GM12873 (cell line): ENCODE measurements around the gene RPL23.

ENCODE experiments used
- CTCF ChIP-seq: IDR thresholded peaks from 2 replicates; pipeline ENCODE4 v1.5.1; 2012; ENCODE audit warnings: low read depth, mild to moderate bottlenecking, moderate library complexity, low read length, control low read depth; ENCODE audit not compliant: insufficient read depth; ENCODE audit errors: missing control alignments

The RPL23 gene

DNA sequence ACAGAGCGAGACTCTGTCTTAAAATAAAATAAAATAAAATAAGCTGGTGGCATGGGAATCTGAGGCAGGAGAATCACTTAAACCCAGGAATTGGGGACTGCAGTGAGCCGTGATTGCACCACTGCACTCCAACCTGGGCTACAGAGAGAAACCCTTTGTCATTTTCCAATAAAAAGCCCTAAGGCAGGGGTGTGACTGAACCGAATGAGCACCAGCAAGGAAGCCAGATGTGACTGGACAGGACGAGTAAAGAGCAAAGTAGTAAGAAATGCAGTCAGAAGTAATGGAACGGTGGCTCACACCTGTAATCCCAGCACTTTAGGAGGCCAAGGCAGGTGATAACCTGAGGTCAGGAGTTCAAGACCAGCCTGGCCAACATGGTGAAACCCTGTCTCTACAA, 3.8 kb upstream of the RPL23 start:
- TF ChIP-seq CTCF = no peak

DNA sequence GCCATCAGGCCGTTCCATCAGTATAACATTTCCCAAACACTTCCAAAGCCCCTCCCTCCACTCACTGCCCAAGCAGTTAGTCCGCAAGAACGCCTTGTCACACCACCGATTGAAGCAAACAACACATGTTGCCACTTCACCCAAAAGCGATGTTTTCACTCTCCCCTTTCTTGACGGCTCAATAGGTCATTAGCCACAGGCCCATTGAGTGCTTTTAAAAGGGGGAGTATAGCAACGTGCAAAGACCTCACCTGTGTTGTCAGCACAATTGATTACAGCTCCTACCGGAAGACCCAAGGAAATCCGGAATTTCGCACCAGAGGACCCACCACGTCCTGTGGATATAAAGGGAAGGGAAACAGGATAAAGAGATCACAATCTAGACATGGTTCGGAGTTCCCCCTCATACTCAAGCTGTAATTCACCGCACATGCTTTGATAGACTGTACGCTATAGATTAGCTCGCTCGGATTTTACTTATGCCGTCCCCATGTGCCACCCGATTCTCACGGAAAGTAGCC, 690 bp downstream of the RPL23 start:
- no peak for TF ChIP-seq CTCF

GRCh38 chr17:38851434-38851833, 2.1 kb downstream of the RPL23 start:
- no peak for TF ChIP-seq CTCF

- no peak for TF ChIP-seq CTCF
These were observed 3.1 kb downstream of the RPL23 start for GRCh38 chr17:38850374-38850773.

GRCh38 chr17:38848939-38849605, 4.4 kb downstream of the RPL23 start:
- no peak for TF ChIP-seq CTCF

DNA sequence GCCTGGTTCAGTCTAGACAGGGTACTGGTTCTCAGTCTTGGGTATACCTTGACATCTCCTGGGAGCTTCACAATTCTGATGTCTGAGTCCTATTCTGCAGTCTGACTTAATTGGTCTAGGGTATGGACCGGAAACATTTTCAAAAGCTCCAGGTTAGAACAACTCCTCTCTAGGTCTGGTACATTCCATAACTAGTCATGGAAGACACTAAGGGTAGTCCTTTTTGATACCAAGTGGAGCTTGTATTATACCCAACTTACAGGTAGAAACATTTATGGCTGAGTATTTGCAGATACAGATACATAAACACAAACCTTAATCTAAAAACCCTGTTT, 5.0 kb downstream of the RPL23 start:
- TF ChIP-seq CTCF = no peak

- no peak for TF ChIP-seq CTCF
These were observed 9.2 kb downstream of the RPL23 start for GRCh38 chr17:38844261-38844757.
